Endothelial cell of umbilical vein (primary cell): ENCODE data around the gene CAPS. TPM values are rescaled to one million over a fixed set of nuclear protein-coding genes. Genes with fewer than 3 reads are reported as not detected.

Experiments
- BruUV-seq: library from RNA; stranded (reverse); fragments of 400-500 nt; replicated peaks from 2 replicates; lab custom pipeline; 2021; lab: Mats Ljungman, UMichigan
- CTCF ChIA-PET: fragments of 300-600, 350-600 bp; sonication (Branson Sonifier 250); formaldehyde crosslinking; loops from one replicate; lab custom pipeline; 2021; ENCODE audit warnings: antibody characterized with exemption, inconsistent platforms; lab: Charles Lee
- POLR2A ChIA-PET: fragments of 300-600, 350-600 bp; sonication (Branson Sonifier 250); formaldehyde crosslinking; loops from one replicate; lab custom pipeline; 2021; ENCODE audit warnings: antibody characterized with exemption, inconsistent platforms; lab: Charles Lee
- DNase-seq: peaks from one replicate; pipeline ENCODE4 v3.0.0-alpha.2; 2011; ENCODE audit warnings: low read depth, low spot score
- FAIRE-seq: peaks from 2 replicates; lab custom pipeline; 2011; peaks lifted over from hg19 to GRCh38; lab: Jason Lieb, UNC
- H2AFZ ChIP-seq: 2 replicates; pipeline ENCODE4 v1.6.0; 2012; ENCODE audit warnings: low read depth, low read length, control low read depth, inconsistent platforms
- H3K27ac ChIP-seq: 2 replicates; pipeline ENCODE4 v1.5.1; 2011; ENCODE audit warnings: low read depth, mild to moderate bottlenecking, control low read depth, low read length, moderate library complexity; ENCODE audit not compliant: insufficient read depth
- H3K27me3 ChIP-seq, 2 experiments: 2 replicates each; pipeline versions ENCODE4 v1.6.0 to v1.6.1; 2011; ENCODE audit warnings: low read length in 2 of 2, mixed read lengths in 1 of 2; ENCODE audit not compliant: control insufficient read depth in 2 of 2, insufficient read depth in 2 of 2
- H3K36me3 ChIP-seq, 2 experiments: 2 replicates in 1 of 2; 3 replicates in 1 of 2; pipeline ENCODE4 v1.5.1; 2011; ENCODE audit warnings: low read length in 2 of 2, mild to moderate bottlenecking in 1 of 2, moderate library complexity in 1 of 2; ENCODE audit not compliant: control insufficient read depth in 2 of 2, insufficient read depth in 2 of 2; ENCODE audit errors: extremely low read depth in 1 of 2
- H3K4me1 ChIP-seq: 3 replicates; pipeline ENCODE4 v1.5.1; 2011; ENCODE audit warnings: mild to moderate bottlenecking, low read length; ENCODE audit not compliant: control insufficient read depth, insufficient read depth; ENCODE audit errors: extremely low read depth
- H3K4me2 ChIP-seq: 2 replicates; pipeline ENCODE4 v1.6.1; 2011; ENCODE audit warnings: low read length, control low read depth, mixed read lengths; ENCODE audit not compliant: insufficient read depth
- H3K4me3 ChIP-seq, 3 experiments: fragments of 200-600 bp in 1 of 3; sonication (generic), shearing (Covaris generic) in 1 of 3; replicated peaks in 1 of 3; 2 replicates each; pipeline ENCODE4 v1.5.1; 2011 to 2016; ENCODE audit warnings: control low read depth in 3 of 3, low read length in 3 of 3, mild to moderate bottlenecking in 2 of 3, inconsistent platforms in 1 of 3, low read depth in 1 of 3, moderate library complexity in 1 of 3; ENCODE audit not compliant: insufficient read depth in 1 of 3
- H3K79me2 ChIP-seq: 2 replicates; pipeline ENCODE4 v1.6.0; 2012; ENCODE audit warnings: low read length, inconsistent platforms; ENCODE audit not compliant: control insufficient read depth, insufficient read depth
- H3K9ac ChIP-seq: replicated peaks from 2 replicates; pipeline ENCODE3; 2011; ENCODE audit warnings: low read length, control low read depth; ENCODE audit not compliant: insufficient read depth; ENCODE audit errors: extremely low read depth
- H3K9me1 ChIP-seq: replicated peaks from 3 replicates; pipeline ENCODE4 v1.6.0; 2011; ENCODE audit warnings: mild to moderate bottlenecking, low read length; ENCODE audit not compliant: control insufficient read depth, insufficient read depth; ENCODE audit errors: extremely low read depth
- H3K9me3 ChIP-seq: replicated peaks from 2 replicates; pipeline ENCODE4 v1.5.1; 2012; ENCODE audit warnings: low read length, inconsistent platforms; ENCODE audit not compliant: control insufficient read depth, insufficient read depth
- H4K20me1 ChIP-seq: replicated peaks from 2 replicates; pipeline ENCODE3; 2011; ENCODE audit warnings: mild to moderate bottlenecking, low read length; ENCODE audit not compliant: control insufficient read depth, insufficient read depth; ENCODE audit errors: extremely low read depth
- EZH2 ChIP-seq: IDR thresholded peaks from 2 replicates; pipeline ENCODE4 v1.6.1; 2012; ENCODE audit warnings: borderline replicate concordance, low read depth, mild to moderate bottlenecking, moderate library complexity, low read length, inconsistent platforms; ENCODE audit not compliant: severe bottlenecking
- FOS ChIP-seq: IDR thresholded peaks from 2 replicates; pipeline ENCODE4 v1.6.1; 2011; ENCODE audit warnings: mild to moderate bottlenecking, low read length, moderate library complexity, borderline replicate concordance; ENCODE audit not compliant: insufficient read depth
- MAX ChIP-seq: IDR thresholded peaks from 2 replicates; pipeline ENCODE4 v1.6.1; 2011; ENCODE audit not compliant: insufficient read depth, insufficient read length
- POLR2A ChIP-seq: IDR thresholded peaks from 2 replicates; pipeline ENCODE4 v1.6.1; 2012; ENCODE audit warnings: low read depth, mild to moderate bottlenecking, control low read depth, low read length
- POLR2AphosphoS5 ChIP-seq: IDR thresholded peaks from 2 replicates; pipeline ENCODE4 v1.6.1; 2012; ENCODE audit warnings: low read depth, mild to moderate bottlenecking, control low read depth, low read length, moderate library complexity; ENCODE audit not compliant: insufficient read depth
- dilution Hi-C: fragments of 300-500 bp; cut with MboI; formaldehyde crosslinking; loops from one replicate; pipeline ENCODE4 v1.15.0; 2019; ENCODE audit warnings: low sequenced_read_pairs; ENCODE audit not compliant: extremely low pct_ligation_motif_present
- intact Hi-C: fragments of 100-400 bp; cut with micrococcal nuclease; formaldehyde crosslinking; loops from one replicate; pipeline ENCODE4 v1.10.0; 2022
- polyA plus RNA-seq, 4 experiments: library from polyadenylated mRNA; depleted of rRNA in 3 of 4; stranded (reverse) in 3 of 4; unstranded in 1 of 4; fragments of >200 nt; gene quantifications; 2 replicates each; pipeline versions ENCODE4 v1.2.1 to v1.2.3, GENCODE V29; 2011 to 2012; ENCODE audit warnings: missing spikeins in 1 of 4
- total RNA-seq: library from RNA; stranded (reverse); gene quantifications from 2 replicates; pipeline ENCODE4 v1.2.3, GENCODE V29; 2021

The CAPS gene
- total and polyA plus RNA-seq, 2 donors (not counting 3 experiments of a cell fraction or from before 2014, with no cell fraction given) = 6.9 to 8.9 TPM

- Histone ChIP-seq H3K9ac (no peak overlapping the region), H3K4me3 (no peak overlapping the region), H3K36me3 (peaks cover 0 to 7% of the 10 kb centered on the region in 2 experiments), H3K79me2 (peaks cover 37% of the 10 kb centered on the region), H3K9me1 (no peaks in the 10 kb centered on the region), H3K4me1 (peaks cover 8% of the 10 kb centered on the region), H3K27ac (no peak overlapping the region), H3K9me3 (no peaks in the 10 kb centered on the region), H3K27me3 (no peaks in the 10 kb centered on the region), H4K20me1 (no peaks in the 10 kb centered on the region), H2AFZ (no peak overlapping the region), H3K4me2 (no peak overlapping the region)
- DNase-seq = no peak
- dilution Hi-C loops (no loop called here), intact Hi-C loops (loop anchor here (5.0 to 10.0 kb wide), 3 partner anchors 61 to 214 kb away; partner anchors contain the start of gene RFX2)
- no TSS peak for BruUV-seq
- ChIA-PET CTCF (no interaction called here), POLR2A (no interaction called here)
- FAIRE-seq = no peak
- no peak for TF ChIP-seq POLR2A
- no peak for TF ChIP-seq MAX
- no peak for TF ChIP-seq EZH2
- TF ChIP-seq FOS = no peak
Observed at GRCh38 chr19:5900976-5901375, 13.1 kb upstream of the CAPS start.

GRCh38 chr19:5903056-5903623, 10.9 kb upstream of the CAPS start:
- peak overlapping the region; percentile 99 for H3K9ac ChIP-seq
- H4K20me1 ChIP-seq = no peaks in the 10 kb centered on the region
- H3K27ac ChIP-seq = peak overlapping the region; percentile 90
- no peak for DNase-seq
- no peaks in the 10 kb centered on the region for H3K27me3 ChIP-seq
- BruUV-seq = no TSS peak
- dilution Hi-C loops = no loop called here
- H2AFZ ChIP-seq = peak overlapping the region; percentile 30
- no peak for FAIRE-seq
- intact Hi-C loops = loop anchor here (5.0 to 10.0 kb wide), 3 partner anchors 59 to 212 kb away; partner anchors contain the start of gene RFX2
- TF ChIP-seq FOS (no peak), MAX (peak; percentile 25), POLR2AphosphoS5 (no peak)
- H3K4me1 ChIP-seq = peaks cover 8% of the 10 kb centered on the region
- H3K9me3 ChIP-seq = no peaks in the 10 kb centered on the region
- ChIA-PET CTCF (interaction anchor here (1.1 to 3.5 kb wide), 4 partner anchors 65 to 183 kb away, joined by 3 to 37 read pairs (median 5); partner anchors contain the start of genes CATSPERD and LONP1), POLR2A (interaction anchor here (0.6 to 3.0 kb wide), 4 partner anchors 33 to 91 kb away, joined by 3 to 14 read pairs (median 4); no protein-coding TSS in a partner anchor)
- H3K36me3 ChIP-seq = peaks cover 0 to 2% of the 10 kb centered on the region in 2 experiments
- peak overlapping the region; percentile 32 for H3K4me2 ChIP-seq
- H3K79me2 ChIP-seq = peaks cover 35% of the 10 kb centered on the region
- no peaks in the 10 kb centered on the region for H3K9me1 ChIP-seq
- peak overlapping the region; percentile 45 to 89 (median 86) for H3K4me3 ChIP-seq
